ENCODE data around the gene EEPD1.

DNA sequence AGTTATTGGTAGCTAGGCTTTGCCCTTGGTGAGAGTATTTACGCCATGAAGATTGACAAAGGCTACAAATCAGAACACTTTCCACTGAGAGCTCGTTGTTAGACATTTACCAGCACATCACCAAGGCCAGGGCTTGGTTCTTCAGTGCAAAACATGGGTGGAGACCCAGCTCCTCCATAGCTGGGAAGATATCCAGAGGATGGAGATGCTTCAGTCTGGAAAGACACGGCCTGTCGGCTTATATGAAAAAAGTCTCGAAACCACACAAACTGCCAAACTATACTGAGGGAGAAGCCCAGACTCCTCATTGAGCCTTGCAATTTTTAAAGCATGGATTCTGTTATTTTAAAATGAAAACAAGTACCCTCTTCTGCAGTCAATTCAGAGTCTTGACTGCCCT lies 153.2 kb downstream of the EEPD1 start:
- TF ChIP-seq POLR2AphosphoS5 (IDR thresholded peaks at IDR 0.05; ENCODE audit: insufficient read depth in 1 of 2, low read depth in 1 of 2) (no peak), CTCF (IDR thresholded peaks at IDR 0.05) (no peak), POLR2A (IDR thresholded peaks at IDR 0.05) (no peak)
